Spleen (tissue), 7 donors: ENCODE measurements around the gene LRMDA.

Experiments used
- CTCF ChIP-seq, 11 experiments: fragments of 200-600 bp in 7 of 11; fragments of 450-650 bp in 4 of 11; sonication (generic) in 4 of 11; IDR thresholded peaks in 8 of 11; conservative IDR thresholded peaks in 3 of 11; 1 replicate in 7 of 11; 2 replicates in 4 of 11; pipeline versions ENCODE4 v1.4.0 to v1.8.0; 2016 to 2021; ENCODE audit warnings: antibody characterized with exemption in 11 of 11, inconsistent platforms in 4 of 11, mild to moderate bottlenecking in 1 of 11
- POLR2AphosphoS5 ChIP-seq, 3 donors: sonication (generic); formaldehyde crosslinking; IDR thresholded peaks; one replicate each; pipeline ENCODE4 v1.5.1; 2017; ENCODE audit warnings: antibody characterized with exemption in 3 of 3
- donor health status: DM: no; HTN: no; CAD: no; lungs with moderate emphysema.
- donor health status: DM: no; HTN: no; CAD: no.
- donor health status: DM: no; HTN: no; CAD: no.

GRCh38 chr10:75814014-75814413, 382.6 kb downstream of the LRMDA start:
- TF ChIP-seq POLR2AphosphoS5 (IDR thresholded peaks at IDR 0.05) (no peak), CTCF (IDR thresholded peaks at IDR 0.05 in 8 of 11, conservative IDR thresholded peaks at IDR 0.05 in 3 of 11) (no peak)
